ENCODE results near the gene OTOG. TPM values are rescaled to one million over a fixed set of nuclear protein-coding genes. Genes with fewer than 3 reads are reported as not detected.

The OTOG gene
- total RNA-seq, 1 experiment from 2014 or later: 0.35 TPM

- Histone ChIP-seq H2AFZ (ENCODE audit: low read length) (no peak overlapping the region), H3K18ac (ENCODE audit: insufficient read length, low read depth, low read length) (no peak overlapping the region), H3K23ac (ENCODE audit: insufficient read length, low read depth, low read length) (no peak overlapping the region), H2BK15ac (ENCODE audit: low read depth, low read length) (no peak overlapping the region), H3T11ph (ENCODE audit: low read length) (no peak overlapping the region), H2BK5ac (ENCODE audit: insufficient read length, low read length) (no peak overlapping the region), H4K20me1 (ENCODE audit: control insufficient read depth, insufficient read depth, insufficient read length) (no peaks in the 10 kb centered on the region), H4K5ac (ENCODE audit: insufficient read length, low read depth, low read length) (no peak overlapping the region), H3K14ac (ENCODE audit: insufficient read depth, low read length) (no peak overlapping the region), H3K79me2 (ENCODE audit: insufficient read depth, low read length) (no peaks in the 10 kb centered on the region), H3K56ac (ENCODE audit: insufficient read length, low read depth, low read length) (no peak overlapping the region), H2BK120ac (ENCODE audit: low read depth, low read length, poor library complexity, severe bottlenecking) (no peak overlapping the region), H3K27ac (ENCODE audit: insufficient read length, low read depth, low read length) (no peak overlapping the region), H2BK12ac (ENCODE audit: insufficient read length, low read depth, low read length) (no peak overlapping the region), H4K91ac (ENCODE audit: insufficient read length, low read depth, low read length) (no peak overlapping the region), H2AK5ac (ENCODE audit: insufficient read length, low read length) (no peak overlapping the region), H3K4ac (ENCODE audit: low read depth, low read length) (no peak overlapping the region), H4K8ac (replicated peaks; ENCODE audit: insufficient read length, low read depth, low read length) (no peak overlapping the region), H3K9me3 (ENCODE audit: control insufficient read depth, low read depth, low read length) (no peaks in the 10 kb centered on the region), H3K79me1 (ENCODE audit: insufficient read depth, low read depth, low read length, poor library complexity, severe bottlenecking) (no peaks in the 10 kb centered on the region), H3K4me2 (ENCODE audit: insufficient read depth, insufficient read length, low read length) (no peak overlapping the region), H3K9ac (ENCODE audit: extremely low read depth, insufficient read length, low read length) (no peak overlapping the region), H3K4me1 (ENCODE audit: insufficient read depth, low read length) (no peaks in the 10 kb centered on the region), H3K23me2 (ENCODE audit: insufficient read length, low read depth, low read length, poor library complexity, severe bottlenecking) (no peaks in the 10 kb centered on the region), H3K27me3 (ENCODE audit: insufficient read depth, low read length) (no peaks in the 10 kb centered on the region), H2BK20ac (ENCODE audit: low read depth, low read length, poor library complexity, severe bottlenecking) (no peak overlapping the region)
- no peak overlapping the region for H3K4me3 Mint-ChIP-seq
- DNase-seq: no peak
- peaks cover 0 to 3% of the 10 kb centered on the region in 2 experiments; a peak in 1 of 4 replicates for H3K4me1 Mint-ChIP-seq
- H3K36me3 Mint-ChIP-seq (ENCODE audit: insufficient read depth in 1 of 3, low read depth in 3 of 3): no peaks in the 10 kb centered on the region
- H3K27me3 Mint-ChIP-seq (ENCODE audit: low read depth): peaks cover 14% of the 10 kb centered on the region
- WGBS (ENCODE audit: extremely low coverage, insufficient read length, low lambda C conversion rate): no CpG with 5 or more reads among the region's 9 CpGs
- TF ChIP-seq, protein P1, sequence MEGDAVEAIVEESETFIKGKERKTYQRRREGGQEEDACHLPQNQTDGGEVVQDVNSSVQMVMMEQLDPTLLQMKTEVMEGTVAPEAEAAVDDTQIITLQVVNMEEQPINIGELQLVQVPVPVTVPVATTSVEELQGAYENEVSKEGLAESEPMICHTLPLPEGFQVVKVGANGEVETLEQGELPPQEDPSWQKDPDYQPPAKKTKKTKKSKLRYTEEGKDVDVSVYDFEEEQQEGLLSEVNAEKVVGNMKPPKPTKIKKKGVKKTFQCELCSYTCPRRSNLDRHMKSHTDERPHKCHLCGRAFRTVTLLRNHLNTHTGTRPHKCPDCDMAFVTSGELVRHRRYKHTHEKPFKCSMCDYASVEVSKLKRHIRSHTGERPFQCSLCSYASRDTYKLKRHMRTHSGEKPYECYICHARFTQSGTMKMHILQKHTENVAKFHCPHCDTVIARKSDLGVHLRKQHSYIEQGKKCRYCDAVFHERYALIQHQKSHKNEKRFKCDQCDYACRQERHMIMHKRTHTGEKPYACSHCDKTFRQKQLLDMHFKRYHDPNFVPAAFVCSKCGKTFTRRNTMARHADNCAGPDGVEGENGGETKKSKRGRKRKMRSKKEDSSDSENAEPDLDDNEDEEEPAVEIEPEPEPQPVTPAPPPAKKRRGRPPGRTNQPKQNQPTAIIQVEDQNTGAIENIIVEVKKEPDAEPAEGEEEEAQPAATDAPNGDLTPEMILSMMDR (conservative IDR thresholded peaks at IDR 0.05): no peak
- H3K27ac Mint-ChIP-seq: no peak overlapping the region
- no peaks in the 10 kb centered on the region for H3K9me3 Mint-ChIP-seq
These were observed 11.9 kb downstream of the OTOG start for GRCh38 chr11:17558916-17559315.
